GM12878 (cell line): ENCODE measurements around the gene SLC12A3. TPM values are rescaled to one million over a fixed set of nuclear protein-coding genes. Genes with fewer than 3 reads are reported as not detected.

Experiments
- ATF3 ChIP-seq: IDR thresholded peaks from 2 replicates; pipeline ENCODE4 v1.6.1; 2011; ENCODE audit warnings: low read depth, mild to moderate bottlenecking, low read length, moderate library complexity, borderline replicate concordance; ENCODE audit errors: extremely low read depth
- CHD2 ChIP-seq: IDR thresholded peaks from 2 replicates; pipeline ENCODE4 v1.6.1; 2011; ENCODE audit warnings: low read depth, low read length, improper control_type of control experiment, borderline replicate concordance
- CREB1 ChIP-seq: IDR thresholded peaks from 2 replicates; pipeline ENCODE4 v1.6.1; 2012; ENCODE audit warnings: low read depth, mild to moderate bottlenecking, inconsistent platforms
- DPF2 ChIP-seq: fragments of 450-650 bp; IDR thresholded peaks from 2 replicates; pipeline ENCODE4 v1.6.1; 2017; ENCODE audit warnings: mild to moderate bottlenecking
- E2F4 ChIP-seq: IDR thresholded peaks from 2 replicates; pipeline ENCODE4 v1.6.1; 2012; ENCODE audit warnings: low read depth, low read length, improper control_type of control experiment
- ESRRA ChIP-seq: IDR thresholded peaks from 2 replicates; pipeline ENCODE4 v1.6.1; 2012; ENCODE audit warnings: mild to moderate bottlenecking, low read length, improper control_type of control experiment
- FOXK2 ChIP-seq: fragments of 450-650 bp; IDR thresholded peaks from 2 replicates; pipeline ENCODE4 v1.6.1; 2017; ENCODE audit warnings: mild to moderate bottlenecking, moderate library complexity
- GABPA ChIP-seq: IDR thresholded peaks from 2 replicates; pipeline ENCODE4 v1.6.1; 2014; ENCODE audit warnings: antibody characterized with exemption, low read depth, mild to moderate bottlenecking, inconsistent platforms
- IKZF2 ChIP-seq, 2 experiments: fragments of 450-650 bp; IDR thresholded peaks; 2 replicates each; pipeline ENCODE4 v1.6.1; 2017; ENCODE audit warnings: mild to moderate bottlenecking in 2 of 2, moderate library complexity in 2 of 2
- MTA3 ChIP-seq: IDR thresholded peaks from 2 replicates; pipeline ENCODE4 v1.6.1; 2012; ENCODE audit warnings: low read length, inconsistent platforms, borderline replicate concordance
- NR2F1 ChIP-seq: fragments of 450-650 bp; conservative IDR thresholded peaks from 2 replicates; pipeline ENCODE4 v1.6.1; 2017; ENCODE audit warnings: mild to moderate bottlenecking
- PAX8 ChIP-seq: fragments of 450-650 bp; IDR thresholded peaks from 2 replicates; pipeline ENCODE4 v1.6.1; 2017; ENCODE audit warnings: mild to moderate bottlenecking, moderate library complexity
- POLR2A ChIP-seq: IDR thresholded peaks from 2 replicates; pipeline ENCODE4 v1.6.1; 2011; ENCODE audit warnings: low read depth, mild to moderate bottlenecking, low read length
- POLR2AphosphoS2 ChIP-seq: IDR thresholded peaks from 2 replicates; pipeline ENCODE4 v1.6.1; 2011; ENCODE audit warnings: low read depth, mild to moderate bottlenecking, low read length, improper control_type of control experiment, moderate library complexity
- POLR2AphosphoS5 ChIP-seq: IDR thresholded peaks from 2 replicates; pipeline ENCODE4 v1.6.1; 2011; ENCODE audit warnings: mild to moderate bottlenecking, low read length, inconsistent platforms
- RAD51 ChIP-seq: fragments of 450-650 bp; IDR thresholded peaks from 2 replicates; pipeline ENCODE4 v1.6.1; 2016; ENCODE audit warnings: moderate library complexity, mild to moderate bottlenecking, inconsistent platforms
- RBBP5 ChIP-seq: fragments of 200-600 bp; sonication (generic); conservative IDR thresholded peaks from 2 replicates; pipeline ENCODE4 v1.6.1; 2016
- SIN3A ChIP-seq: IDR thresholded peaks from 2 replicates; pipeline ENCODE4 v1.6.1; 2012; ENCODE audit warnings: low read depth, low read length, improper control_type of control experiment
- SREBF1 ChIP-seq: IDR thresholded peaks from 2 replicates; pipeline ENCODE4 v1.6.1; 2012; ENCODE audit warnings: mild to moderate bottlenecking, low read length
- TBL1XR1 ChIP-seq: IDR thresholded peaks from 2 replicates; pipeline ENCODE4 v1.6.1; 2012; ENCODE audit warnings: low read depth, low read length, improper control_type of control experiment
- TCF7 ChIP-seq: IDR thresholded peaks from 2 replicates; pipeline ENCODE4 v1.6.1; 2014; ENCODE audit warnings: antibody characterized with exemption, borderline replicate concordance
- USF1 ChIP-seq: IDR thresholded peaks from 2 replicates; pipeline ENCODE4 v1.6.1; 2011; ENCODE audit warnings: borderline replicate concordance, low read depth, mild to moderate bottlenecking, moderate library complexity, mixed read lengths, low read length; ENCODE audit not compliant: insufficient read depth; ENCODE audit errors: extremely low read length
- ZBTB4 ChIP-seq: fragments of 450-650 bp; formaldehyde crosslinking; IDR thresholded peaks from 2 replicates; pipeline ENCODE4 v1.4.0; 2022; ENCODE audit warnings: mild to moderate bottlenecking, moderate library complexity
- ZNF384 ChIP-seq: IDR thresholded peaks from 2 replicates; pipeline ENCODE4 v1.6.1; 2012; ENCODE audit warnings: low read depth, mild to moderate bottlenecking, low read length, improper control_type of control experiment, borderline replicate concordance
- ZNF687 ChIP-seq: fragments of 450-650 bp; IDR thresholded peaks from 2 replicates; pipeline ENCODE4 v1.6.1; 2017; ENCODE audit warnings: mild to moderate bottlenecking, moderate library complexity
- polyA plus RNA-seq, 11 experiments: library from polyadenylated mRNA; depleted of rRNA in 4 of 11; unstranded in 6 of 11; stranded (reverse) in 5 of 11; fragments of >200 nt; fragmentation: Nextera tagmentation in 4 of 11; fragmentation: Illumina TruSeq in 1 of 11; extraction: Ambion mirVana in 4 of 11; extraction: Trizol in 1 of 11; gene quantifications; 1 replicate in 1 of 11; 2 replicates in 10 of 11; pipeline versions ENCODE4 v1.2.1 to v1.2.3, GENCODE V29; 2011 to 2016; ENCODE audit warnings: inconsistent platforms in 2 of 11, missing spikeins in 2 of 11, low read depth in 1 of 11
- total RNA-seq, 4 experiments: library from RNA; depleted of rRNA in 3 of 4; stranded (reverse); fragments of >200 nt in 3 of 4; fragmentation: Illumina TruSeq in 1 of 4; extraction: Trizol in 1 of 4; gene quantifications; 2 replicates each; pipeline versions ENCODE4 v1.2.1 to v1.2.3, GENCODE V29; 2013 to 2021

SLC12A3 gene
- total and polyA plus RNA-seq, 10 of the 15 experiments (the other 5 are each of a cell fraction or from before 2014, with no cell fraction given) = 0.05 to 6.3 (median 3.1) TPM

GRCh38 chr16:56898847-56899246 lies 33.8 kb downstream of the SLC12A3 start (continued):
- TF ChIP-seq E2F4 (no peak), RBBP5 (no peak), IKZF2 (IDR thresholded peaks at IDR 0.05) (peak; percentile 79 to 80), SREBF1 (no peak), POLR2A (no peak), POLR2AphosphoS5 (no peak), GABPA (no peak), POLR2AphosphoS2 (no peak), ZNF687 (peak; percentile 67; the same call in 1 of the 2 replicates), ATF3 (no peak), ESRRA (no peak), CREB1 (peak; percentile 46; the same call in 1 of the 2 replicates), FOXK2 (no peak), CHD2 (no peak), TBL1XR1 (0 out of 2 replicates have a peak, but pooled peaks have one; percentile 40), USF1 (no peak), PAX8 (no peak), DPF2 (peak; percentile 66), NR2F1 (no peak), TCF7 (peak; percentile 86), RAD51 (no peak), MTA3 (0 out of 2 replicates have a peak, but pooled peaks have one; percentile 54), ZNF384 (no peak), SIN3A (no peak), ZBTB4 (no peak)
